ENCODE results near the gene CISH. TPM values are rescaled to one million over a fixed set of nuclear protein-coding genes. Genes with fewer than 3 reads are reported as not detected.

Gene CISH
- total RNA-seq (6.9 and 8.2 TPM in 2 replicates), polyA plus RNA-seq (6.4 and 11.7 TPM in 2 replicates)

GRCh38 chr3:50611464-50612233 is at the start of gene CISH:
TSS of gene CISH (minus strand) at chr3:50611774. CDS start at chr3:50611650, 124 bp downstream.
- TF ChIP-seq CTCF (IDR thresholded peaks at IDR 0.05; ENCODE audit: low read depth, low read length), result peak; percentile 60
- no peaks in the 10 kb centered on the region for H3K9me3 ChIP-seq (ENCODE audit: low read depth)
- H3K4me3 ChIP-seq, result peak within 1 kb of the TSS; percentile 32
- H3K36me3 ChIP-seq, result peaks cover 8% of the 10 kb centered on the region
- DNase-seq (ENCODE audit: low read depth in 1 of 2, low spot score in 1 of 2), result peak; percentile 97 to 99
- H3K27ac ChIP-seq, result peak within 1 kb of the TSS; percentile 80
- peaks cover 17% of the 10 kb centered on the region for H3K4me1 ChIP-seq (ENCODE audit: low read depth)
- H3K27me3 ChIP-seq, result no peaks in the 10 kb centered on the region

GRCh38 chr3:50660386-50660785 is 48.8 kb upstream of the CISH start:
- H3K27me3 ChIP-seq, result no peaks in the 10 kb centered on the region

GRCh38 chr3:50658831-50659230 is 47.3 kb upstream of the CISH start:
- TF ChIP-seq CTCF (IDR thresholded peaks at IDR 0.05; ENCODE audit: low read depth, low read length), result no peak
- DNase-seq (ENCODE audit: low read depth in 1 of 2, low spot score in 1 of 2), result no peak
- no peaks in the 10 kb centered on the region for H3K27me3 ChIP-seq
- H3K4me1 ChIP-seq (ENCODE audit: low read depth), result no peaks in the 10 kb centered on the region
- no peaks in the 10 kb centered on the region for H3K36me3 ChIP-seq
- no peak overlapping the region for H3K4me3 ChIP-seq
- H3K9me3 ChIP-seq (ENCODE audit: low read depth), result no peaks in the 10 kb centered on the region
- no peak overlapping the region for H3K27ac ChIP-seq

More at GRCh38 chr3:50660386-50660785, 48.8 kb upstream of the CISH start:
- Histone ChIP-seq H3K9me3 (ENCODE audit: low read depth) (no peaks in the 10 kb centered on the region), H3K36me3 (no peaks in the 10 kb centered on the region), H3K4me3 (no peak overlapping the region), H3K27ac (no peak overlapping the region), H3K4me1 (ENCODE audit: low read depth) (no peaks in the 10 kb centered on the region)
- no peak for TF ChIP-seq CTCF (IDR thresholded peaks at IDR 0.05; ENCODE audit: low read depth, low read length)
- DNase-seq (ENCODE audit: low read depth in 1 of 2, low spot score in 1 of 2), result no peak

- Histone ChIP-seq H3K9me3 (ENCODE audit: low read depth) (no peaks in the 10 kb centered on the region), H3K4me3 (no peak overlapping the region), H3K36me3 (no peaks in the 10 kb centered on the region), H3K4me1 (ENCODE audit: low read depth) (no peaks in the 10 kb centered on the region), H3K27me3 (no peaks in the 10 kb centered on the region), H3K27ac (no peak overlapping the region)
- no peak for TF ChIP-seq CTCF (IDR thresholded peaks at IDR 0.05; ENCODE audit: low read depth, low read length)
- no peak for DNase-seq (ENCODE audit: low read depth in 1 of 2, low spot score in 1 of 2)
Measured at GRCh38 chr3:50658416-50658815, 46.8 kb upstream of the CISH start.

- TF ChIP-seq CTCF (IDR thresholded peaks at IDR 0.05; ENCODE audit: low read depth, low read length), result no peak
Measured at GRCh38 chr3:50657816-50658215, 46.2 kb upstream of the CISH start.

More at GRCh38 chr3:50657816-50658215, 46.2 kb upstream of the CISH start:
- no peaks in the 10 kb centered on the region for H3K4me1 ChIP-seq (ENCODE audit: low read depth)
- DNase-seq (ENCODE audit: low read depth in 1 of 2, low spot score in 1 of 2), result no peak
- no peaks in the 10 kb centered on the region for H3K27me3 ChIP-seq
- no peaks in the 10 kb centered on the region for H3K36me3 ChIP-seq
- no peak overlapping the region for H3K4me3 ChIP-seq
- H3K27ac ChIP-seq, result no peak overlapping the region
- H3K9me3 ChIP-seq (ENCODE audit: low read depth), result no peaks in the 10 kb centered on the region

Measured in cardiac muscle cell (in vitro differentiated cells and primary cell).